Amygdala (tissue), 56 donors: ENCODE data around the gene MARCHF9.

Experiments
- DNase-seq, 56 donors: peaks; one replicate each; lab custom pipeline; 2025; lab: John Stamatoyannopoulos, UW

The MARCHF9 gene

GRCh38 chr12:57751788-57752667 lies 2.9 kb upstream of the MARCHF9 start, which contains the start of gene CDK4:
TSS of gene CDK4 (minus strand) at chr12:57752310. CDS start at chr12:57751717, 593 bp downstream.
- peak; percentile 94 to 100 (median 100) for DNase-seq

GRCh38 chr12:57752668-57753000 lies 2.3 kb upstream of the MARCHF9 start:
- no peak for DNase-seq

GRCh38 chr12:57753756-57754337 lies 1.1 kb upstream of the MARCHF9 start:
- DNase-seq, result no peak

GRCh38 chr12:57755194-57755453 lies 221 bp downstream of the MARCHF9 start:
- peak in 2 of 56 donors; percentile 48 to 54 for DNase-seq

GRCh38 chr12:57755454-57756372 lies 810 bp downstream of the MARCHF9 start:
- peak in 4 of 56 donors; percentile 8 to 54 (median 32) for DNase-seq

GRCh38 chr12:57756406-57757341 lies 1.8 kb downstream of the MARCHF9 start:
- peak in 3 of 56 donors; percentile 8 to 18 (median 15) for DNase-seq

GRCh38 chr12:57757771-57758170 lies 2.9 kb downstream of the MARCHF9 start:
- no peak for DNase-seq

GRCh38 chr12:57758552-57759359 lies 3.9 kb downstream of the MARCHF9 start:
- DNase-seq, result no peak

GRCh38 chr12:57759360-57759980 lies 4.6 kb downstream of the MARCHF9 start:
- no peak for DNase-seq

- DNase-seq, result no peak
Observed at GRCh38 chr12:57760347-57760982, 5.6 kb downstream of the MARCHF9 start.

- no peak for DNase-seq
Observed at GRCh38 chr12:57761391-57761998, 6.6 kb downstream of the MARCHF9 start.

- DNase-seq, result no peak
Observed at GRCh38 chr12:57762463-57762862, 7.6 kb downstream of the MARCHF9 start.

- no peak for DNase-seq
Observed at GRCh38 chr12:57763881-57764661, 9.2 kb downstream of the MARCHF9 start.

GRCh38 chr12:57764662-57765002 lies 9.7 kb downstream of the MARCHF9 start:
- no peak for DNase-seq

- no peak for DNase-seq
Observed at GRCh38 chr12:57765003-57765697, 10.2 kb downstream of the MARCHF9 start.

GRCh38 chr12:57765698-57766463 lies 11.0 kb downstream of the MARCHF9 start:
- no peak for DNase-seq
